ENCODE data around the gene SNTG2.

- no peak for TF ChIP-seq POLR2A (IDR thresholded peaks at IDR 0.05)
- TF ChIP-seq, protein P1, sequence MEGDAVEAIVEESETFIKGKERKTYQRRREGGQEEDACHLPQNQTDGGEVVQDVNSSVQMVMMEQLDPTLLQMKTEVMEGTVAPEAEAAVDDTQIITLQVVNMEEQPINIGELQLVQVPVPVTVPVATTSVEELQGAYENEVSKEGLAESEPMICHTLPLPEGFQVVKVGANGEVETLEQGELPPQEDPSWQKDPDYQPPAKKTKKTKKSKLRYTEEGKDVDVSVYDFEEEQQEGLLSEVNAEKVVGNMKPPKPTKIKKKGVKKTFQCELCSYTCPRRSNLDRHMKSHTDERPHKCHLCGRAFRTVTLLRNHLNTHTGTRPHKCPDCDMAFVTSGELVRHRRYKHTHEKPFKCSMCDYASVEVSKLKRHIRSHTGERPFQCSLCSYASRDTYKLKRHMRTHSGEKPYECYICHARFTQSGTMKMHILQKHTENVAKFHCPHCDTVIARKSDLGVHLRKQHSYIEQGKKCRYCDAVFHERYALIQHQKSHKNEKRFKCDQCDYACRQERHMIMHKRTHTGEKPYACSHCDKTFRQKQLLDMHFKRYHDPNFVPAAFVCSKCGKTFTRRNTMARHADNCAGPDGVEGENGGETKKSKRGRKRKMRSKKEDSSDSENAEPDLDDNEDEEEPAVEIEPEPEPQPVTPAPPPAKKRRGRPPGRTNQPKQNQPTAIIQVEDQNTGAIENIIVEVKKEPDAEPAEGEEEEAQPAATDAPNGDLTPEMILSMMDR (IDR thresholded peaks at IDR 0.05 in 8 of 11, conservative IDR thresholded peaks at IDR 0.05 in 3 of 11), result no peak
- TF ChIP-seq POLR2AphosphoS5 (IDR thresholded peaks at IDR 0.05), result no peak
Observed at GRCh38 chr2:1136846-1137245, 186.2 kb downstream of the SNTG2 start.

Data from spleen (tissue), 7 donors.